SKM-1 treated with dmso at 0.1 percent for 144 hours (cell line): ENCODE results near the gene HNF4A.
A peak's percentile ranks its signal among the peaks of the same experiment; 100 is the strongest.

Experiments used
- DNase-seq: peaks from one replicate; lab custom pipeline; 2025; ENCODE audit not compliant: unreplicated experiment; lab: John Stamatoyannopoulos, UW

HNF4A gene

GRCh38 chr20:44392088-44392775 is 36.7 kb downstream of the HNF4A start:
- DNase-seq, result no peak

GRCh38 chr20:44392776-44393607 is 37.5 kb downstream of the HNF4A start:
- no peak for DNase-seq

- DNase-seq, result no peak
These were observed 38.3 kb downstream of the HNF4A start for GRCh38 chr20:44393608-44394451.

- DNase-seq, result peak; percentile 80
These were observed 38.9 kb downstream of the HNF4A start for GRCh38 chr20:44394452-44394701.

- DNase-seq, result peak; percentile 83
These were observed 39.4 kb downstream of the HNF4A start for GRCh38 chr20:44394702-44395460.

- no peak for DNase-seq
These were observed 40.2 kb downstream of the HNF4A start for GRCh38 chr20:44395461-44396340.

- DNase-seq, result no peak
These were observed 41.1 kb downstream of the HNF4A start for GRCh38 chr20:44396369-44397130.

GRCh38 chr20:44398335-44398734 is 42.8 kb downstream of the HNF4A start:
- DNase-seq, result no peak

- DNase-seq, result no peak
These were observed 43.9 kb downstream of the HNF4A start for GRCh38 chr20:44399446-44399845.

- no peak for DNase-seq
These were observed 45.1 kb downstream of the HNF4A start for GRCh38 chr20:44400671-44400969.

GRCh38 chr20:44400970-44401769 is 45.7 kb downstream of the HNF4A start:
- DNase-seq, result no peak

- no peak for DNase-seq
These were observed 46.4 kb downstream of the HNF4A start for GRCh38 chr20:44401770-44402390.

GRCh38 chr20:44402391-44403193 is 47.1 kb downstream of the HNF4A start:
- no peak for DNase-seq

- DNase-seq, result no peak
These were observed 48.0 kb downstream of the HNF4A start for GRCh38 chr20:44403194-44404112.

GRCh38 chr20:44404204-44405181 is 49.0 kb downstream of the HNF4A start:
- no peak for DNase-seq
